ENCODE data around the gene SRC.

GRCh38 chr20:37396416-37397075 lies 50.6 kb downstream of the SRC start:
- no peak for TF ChIP-seq CTCF (IDR thresholded peaks at IDR 0.05)
- TF ChIP-seq POLR2A (IDR thresholded peaks at IDR 0.05): no peak

All from thyroid gland (tissue), 4 donors.